ENCODE measurements around the gene IL12RB1.

GRCh38 chr19:18113827-18114226 is 27.1 kb upstream of the IL12RB1 start:
- no peak for TF ChIP-seq SP1 (IDR thresholded peaks at IDR 0.05)
- no peak for TF ChIP-seq ELF4 (IDR thresholded peaks at IDR 0.05)
- no peak for TF ChIP-seq TARDBP (IDR thresholded peaks at IDR 0.05)
- no peak for TF ChIP-seq HDGF (IDR thresholded peaks at IDR 0.05; ENCODE audit: borderline replicate concordance)
- TF ChIP-seq ZNF384 (IDR thresholded peaks at IDR 0.05) = no peak
- no peak for TF ChIP-seq CTBP1 (IDR thresholded peaks at IDR 0.05; ENCODE audit: borderline replicate concordance)
- no peak for TF ChIP-seq SUZ12 (IDR thresholded peaks at IDR 0.05)
- no peak for TF ChIP-seq NFRKB (IDR thresholded peaks at IDR 0.05)
- TF ChIP-seq FOXK2 (IDR thresholded peaks at IDR 0.05) = no peak
- TF ChIP-seq BHLHE40 (IDR thresholded peaks at IDR 0.05; ENCODE audit: borderline replicate concordance) = no peak
- no peak for TF ChIP-seq FOXM1 (IDR thresholded peaks at IDR 0.05; ENCODE audit: borderline replicate concordance)
- TF ChIP-seq LEF1 (IDR thresholded peaks at IDR 0.05; ENCODE audit: borderline replicate concordance) = no peak

All from HEK293T (cell line).